GM18861 (cell line): ENCODE data around the gene TMEM120A.

ENCODE experiments used
- ATAC-seq: cut with Tn5 transposase; IDR thresholded peaks from one replicate; pipeline ENCODE4 v1.9.1; 2021; ENCODE audit not compliant: unreplicated experiment

The TMEM120A gene

DNA sequence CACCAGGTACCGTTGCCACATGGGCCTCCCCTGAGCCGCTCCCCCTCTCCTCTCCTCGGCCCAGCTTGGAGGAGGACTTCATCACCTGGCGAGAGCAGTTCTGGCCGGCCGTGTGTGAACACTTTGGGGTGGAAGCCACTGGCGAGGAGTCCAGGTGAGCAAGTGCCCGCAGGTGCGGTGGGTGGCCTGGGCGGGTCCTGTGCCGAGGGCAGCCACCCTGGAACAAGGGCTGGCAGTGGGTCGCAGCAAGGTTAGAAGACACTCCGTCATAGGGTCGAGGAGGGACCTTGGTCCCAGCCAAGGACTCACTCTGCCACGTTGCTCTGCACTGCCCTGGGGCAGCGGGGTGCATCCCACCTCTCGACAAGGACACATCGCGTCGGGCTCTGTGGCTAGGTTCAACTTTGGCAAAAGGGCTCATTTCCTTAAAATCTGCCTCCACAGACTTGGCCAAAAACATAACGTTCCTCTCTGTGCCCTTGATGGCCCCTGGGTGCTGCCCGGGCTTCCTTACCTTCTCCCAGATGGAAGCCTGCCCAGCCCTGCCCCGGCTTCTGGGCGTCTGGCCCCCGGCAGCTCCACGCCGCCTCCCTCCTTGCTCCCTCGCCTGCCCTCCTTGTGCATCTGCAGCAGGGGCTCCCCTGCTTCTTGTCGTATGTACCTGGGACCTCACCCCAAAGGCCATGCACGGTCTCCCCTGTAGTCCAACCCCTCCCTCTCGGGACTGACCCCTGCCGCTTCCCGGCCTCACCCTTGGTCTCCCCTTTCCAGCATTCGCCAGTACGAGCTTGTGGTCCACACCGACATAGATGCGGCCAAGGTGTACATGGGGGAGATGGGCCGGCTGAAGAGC, 12.7 kb downstream of the TMEM120A start:
- ATAC-seq = no peak

DNA sequence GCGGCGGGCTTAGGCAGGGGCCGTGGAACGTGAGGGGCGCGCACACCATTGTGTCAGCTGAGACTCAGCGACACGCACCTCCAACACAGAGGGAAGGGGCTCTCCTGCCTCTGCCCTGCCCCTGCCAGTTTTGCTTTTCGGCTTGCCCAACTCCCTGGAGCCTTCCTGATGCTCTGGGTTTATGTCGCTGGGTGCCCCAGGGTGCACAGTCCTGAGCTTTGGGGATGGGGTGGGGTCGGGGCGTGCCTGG, 13.3 kb downstream of the TMEM120A start:
- ATAC-seq = no peak

DNA sequence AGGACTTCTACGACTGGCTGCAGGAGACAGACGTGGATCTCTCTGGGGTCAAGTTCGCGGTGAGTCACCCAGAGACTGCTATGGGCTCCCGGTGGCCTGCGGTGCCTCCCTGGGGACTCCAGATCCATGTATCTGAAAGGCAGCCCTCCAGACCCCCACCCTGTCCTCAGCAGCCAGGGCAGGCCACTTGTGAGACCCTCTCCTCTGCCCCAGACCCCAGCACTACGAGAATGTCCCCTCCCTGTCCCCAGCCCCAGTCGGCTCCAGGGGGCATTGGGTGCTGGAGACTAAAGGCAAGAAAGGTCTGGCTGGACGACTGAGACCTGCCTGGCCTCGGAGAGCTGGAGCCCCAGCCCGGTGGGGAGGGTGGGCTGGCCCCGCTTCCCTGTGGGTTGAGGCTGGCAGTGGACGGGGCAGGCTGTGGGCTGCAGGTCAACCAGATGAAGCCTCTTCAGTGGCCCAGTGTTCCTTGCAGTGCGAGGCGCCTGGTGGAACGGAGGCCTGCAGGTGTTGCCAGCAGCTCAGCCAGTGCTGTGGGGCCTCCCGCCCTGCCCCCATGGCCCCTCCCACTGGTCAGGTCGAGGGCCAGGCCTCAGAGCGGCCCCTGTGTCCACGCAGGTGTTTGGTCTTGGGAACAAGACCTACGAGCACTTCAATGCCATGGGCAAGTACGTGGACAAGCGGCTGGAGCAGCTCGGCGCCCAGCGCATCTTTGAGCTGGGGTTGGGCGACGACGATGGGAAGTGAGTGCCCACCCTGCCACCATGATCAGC, 13.8 kb downstream of the TMEM120A start:
- ATAC-seq = no peak

DNA sequence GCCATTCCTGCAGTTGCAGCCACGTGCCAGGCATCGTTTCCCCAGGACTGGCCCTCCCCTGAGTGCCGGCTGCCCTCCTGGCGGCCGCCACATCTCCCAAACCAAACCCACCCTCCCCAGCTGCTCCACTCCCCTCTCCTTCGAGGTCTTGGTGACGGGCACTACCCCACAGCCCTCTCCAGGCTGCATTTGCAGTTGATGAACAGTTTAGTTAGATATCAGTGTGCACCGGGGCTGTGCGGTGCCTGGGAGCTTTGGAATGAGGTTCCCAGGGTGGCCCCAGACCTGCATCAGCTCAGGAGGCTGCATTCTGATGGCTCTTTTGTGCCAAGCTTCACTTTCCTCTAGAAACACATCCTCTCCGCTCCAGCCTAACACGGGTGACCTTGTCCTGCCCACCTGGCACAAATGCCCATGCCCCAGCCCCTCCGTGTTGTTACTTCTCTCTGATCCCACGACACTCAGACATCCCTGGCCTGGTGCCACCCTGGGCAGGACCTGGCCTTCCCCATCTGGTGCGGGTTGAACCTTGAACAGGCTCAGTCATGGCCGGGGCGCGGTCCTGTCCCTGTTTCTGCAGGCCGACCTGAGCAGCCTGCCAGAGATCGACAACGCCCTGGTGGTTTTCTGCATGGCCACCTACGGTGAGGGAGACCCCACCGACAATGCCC, 14.5 kb downstream of the TMEM120A start:
- no peak for ATAC-seq

DNA sequence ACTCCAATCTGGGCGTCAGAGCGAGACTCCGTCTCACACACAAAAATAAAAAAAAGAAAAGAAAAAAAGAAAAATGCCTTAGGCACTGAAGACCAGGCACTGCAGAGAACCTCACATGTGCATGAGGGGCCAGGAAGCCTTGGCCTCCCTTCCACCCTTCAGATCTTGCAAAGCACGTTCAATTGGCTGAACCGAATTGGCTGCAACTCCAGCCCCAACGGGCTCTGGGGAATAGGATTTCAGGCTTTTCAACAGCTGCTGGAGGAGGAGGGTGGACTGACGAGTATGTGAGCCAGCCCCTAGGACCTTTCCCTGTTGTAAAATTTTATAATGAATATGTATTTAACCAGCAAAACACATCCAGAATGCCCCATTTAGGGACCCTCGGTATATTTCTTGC, 16.7 kb downstream of the TMEM120A start:
- ATAC-seq = no peak

DNA sequence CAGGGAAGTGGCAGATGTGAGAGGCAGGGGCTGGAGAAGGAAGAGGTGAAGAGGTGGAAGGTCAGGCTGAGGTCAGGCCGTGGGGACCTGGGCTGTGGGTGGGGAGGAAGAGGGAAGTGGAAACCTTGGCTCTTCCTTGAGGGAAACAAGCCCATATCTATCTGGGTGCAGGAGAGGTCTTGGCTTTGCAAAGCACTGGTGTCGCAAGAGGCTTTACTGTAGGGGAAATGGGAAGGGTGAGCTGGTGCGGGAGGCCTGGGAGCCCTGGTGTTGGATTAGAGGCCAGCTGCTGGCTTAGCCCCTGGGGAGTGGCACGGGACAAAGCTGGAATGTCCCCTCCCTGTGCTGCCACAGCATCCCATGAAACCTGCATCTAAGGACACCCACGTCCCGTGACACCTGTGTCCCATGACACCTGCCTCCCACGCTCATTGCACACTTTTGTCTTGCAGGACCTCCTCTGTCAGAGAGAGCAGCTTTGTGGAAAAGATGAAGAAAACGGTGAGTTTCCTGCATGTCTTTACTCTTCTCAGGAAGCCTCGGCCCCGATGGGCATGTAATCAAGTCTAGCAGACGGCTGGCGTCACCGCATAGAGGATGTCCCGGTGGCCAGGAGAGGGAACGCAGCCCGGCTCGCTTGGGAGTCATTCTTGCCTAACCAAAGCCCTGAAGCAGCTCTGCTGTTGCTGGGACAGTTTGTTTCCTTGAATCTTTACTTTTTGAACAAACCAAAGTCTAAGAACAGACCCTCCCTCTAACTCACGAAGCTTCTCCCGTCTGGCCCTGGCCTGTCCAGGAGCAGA, 22.2 kb downstream of the TMEM120A start:
- no peak for ATAC-seq

DNA sequence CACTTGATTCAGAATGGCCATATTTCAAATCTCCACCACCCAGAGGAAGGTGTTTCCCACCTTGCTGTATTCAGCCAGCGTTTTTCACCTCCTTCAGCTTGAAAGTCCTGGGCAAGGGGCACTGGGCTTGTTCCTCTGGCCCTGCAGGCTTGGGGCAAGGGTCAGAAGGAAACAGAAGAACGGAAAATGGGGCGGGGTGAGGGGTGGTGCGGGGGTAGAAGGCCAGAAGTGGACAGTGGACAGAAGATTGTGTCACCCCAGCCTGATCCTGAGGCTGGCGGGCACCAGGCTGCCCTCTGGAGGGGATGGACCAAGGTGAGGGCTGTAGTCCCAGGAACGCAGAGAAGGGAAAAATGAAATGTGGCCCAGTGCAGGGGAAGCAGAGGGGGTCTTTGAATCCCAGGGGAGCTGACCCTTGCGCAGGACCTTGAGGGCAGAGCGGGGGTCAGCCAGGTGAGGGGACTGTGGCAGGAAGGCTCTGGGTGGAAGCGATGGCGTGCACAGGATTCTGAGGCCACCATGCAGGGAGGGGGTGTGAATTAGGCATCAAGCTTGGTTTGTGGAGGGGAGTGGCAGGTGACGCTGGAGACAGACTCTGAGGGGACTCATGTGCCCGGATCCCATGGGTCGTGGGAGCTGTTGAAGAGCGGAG, 23.0 kb downstream of the TMEM120A start:
- no peak for ATAC-seq

DNA sequence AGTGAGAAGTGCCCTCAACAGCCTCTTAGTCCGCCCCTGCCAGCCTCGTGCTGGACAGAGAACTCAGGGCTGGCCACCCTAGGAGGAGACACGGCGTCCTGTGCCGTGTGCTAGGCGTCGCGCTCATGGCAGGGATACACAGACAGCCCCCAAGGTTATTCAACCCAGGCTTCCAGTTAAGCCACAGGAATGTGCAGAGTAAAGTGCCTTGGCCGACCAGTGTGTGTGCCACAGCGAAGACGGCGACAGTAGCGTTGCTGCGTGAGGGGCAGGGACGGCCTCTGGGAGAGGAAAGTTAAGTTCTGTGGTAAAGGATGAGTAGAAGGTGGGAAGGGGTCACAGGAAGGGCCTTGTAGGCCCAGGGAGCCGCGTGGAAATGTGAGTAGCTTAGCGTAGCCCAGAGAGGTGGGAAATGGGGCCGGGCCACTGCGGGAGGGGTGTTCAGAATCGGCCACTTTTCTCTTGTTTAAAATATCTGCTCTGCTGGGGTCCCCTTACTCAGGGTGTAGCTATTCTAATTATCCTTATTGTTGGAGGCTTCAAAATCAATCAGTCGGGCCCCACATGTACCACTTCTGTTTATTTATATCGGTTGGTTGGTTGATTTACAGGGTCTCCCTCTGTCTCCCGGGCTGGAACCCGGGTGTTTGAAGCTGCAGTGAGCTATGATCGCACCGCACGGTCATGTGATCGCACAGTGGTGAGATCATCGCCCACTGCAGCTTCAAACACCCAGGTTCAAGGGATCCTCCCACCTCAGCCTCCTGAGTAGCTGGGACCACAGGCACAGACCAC, 24.5 kb downstream of the TMEM120A start:
- no peak for ATAC-seq

DNA sequence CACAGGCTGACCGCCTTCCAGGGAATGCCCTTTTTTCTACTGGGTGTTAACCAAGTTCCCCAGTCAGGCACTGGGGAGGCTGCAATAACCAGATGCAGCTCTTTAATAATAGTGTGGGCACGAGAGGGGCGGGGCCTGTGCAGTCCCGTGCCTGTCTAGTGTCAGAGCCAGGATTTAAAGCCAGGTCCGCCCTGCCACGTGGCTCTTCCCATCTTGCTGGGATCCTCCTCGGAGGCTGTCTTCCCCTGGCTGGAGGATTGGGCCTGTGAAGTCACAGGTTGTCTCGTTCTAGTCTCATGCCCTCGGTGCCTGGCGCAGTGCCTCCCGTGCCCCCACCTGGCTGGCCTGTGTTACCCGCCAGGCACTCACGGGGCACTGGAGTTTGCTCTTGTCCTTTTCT, 25.2 kb downstream of the TMEM120A start:
- ATAC-seq = no peak

DNA sequence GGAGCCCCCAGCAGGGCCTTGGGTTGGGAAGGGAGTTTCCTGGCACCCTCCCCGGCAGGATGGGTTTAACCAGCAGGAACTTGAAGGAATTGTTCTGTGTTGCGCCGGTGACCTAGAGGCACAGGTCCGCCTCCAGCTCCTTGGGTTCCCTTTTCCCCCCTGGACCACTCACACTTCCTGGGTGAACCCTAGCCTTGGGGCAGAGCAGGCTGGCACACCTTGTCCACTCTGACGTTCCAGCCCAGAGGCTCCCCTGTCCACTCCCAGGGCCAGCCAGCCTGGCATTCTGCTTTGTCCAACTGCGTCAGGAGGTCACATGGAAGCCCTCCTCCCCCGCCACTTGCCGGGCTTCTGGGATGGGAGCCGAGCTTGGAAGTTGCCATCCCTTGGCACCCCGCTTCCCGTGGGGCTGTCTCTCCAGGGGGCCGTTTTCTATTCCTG, 25.8 kb downstream of the TMEM120A start:
- ATAC-seq = no peak

DNA sequence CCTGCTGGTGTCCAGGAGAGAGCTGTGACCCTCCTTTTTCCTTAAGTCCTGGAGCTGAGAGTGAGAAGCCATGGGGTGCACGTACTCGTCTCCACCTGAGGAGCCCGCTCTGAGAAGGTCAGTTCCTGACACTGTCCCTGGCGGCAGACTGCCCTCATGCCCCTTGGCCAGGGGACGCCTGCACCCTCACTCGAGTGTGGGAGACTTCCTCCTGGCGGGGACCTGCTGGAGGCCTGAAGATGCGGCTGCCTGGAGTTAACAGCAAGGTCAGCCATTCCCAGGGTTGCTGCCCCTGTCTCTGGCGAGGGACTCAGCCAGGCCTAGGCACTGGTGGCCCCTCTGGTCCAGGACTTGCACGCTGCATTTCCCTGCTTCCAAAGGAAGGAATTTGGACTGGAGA, 26.4 kb downstream of the TMEM120A start:
- no peak for ATAC-seq

DNA sequence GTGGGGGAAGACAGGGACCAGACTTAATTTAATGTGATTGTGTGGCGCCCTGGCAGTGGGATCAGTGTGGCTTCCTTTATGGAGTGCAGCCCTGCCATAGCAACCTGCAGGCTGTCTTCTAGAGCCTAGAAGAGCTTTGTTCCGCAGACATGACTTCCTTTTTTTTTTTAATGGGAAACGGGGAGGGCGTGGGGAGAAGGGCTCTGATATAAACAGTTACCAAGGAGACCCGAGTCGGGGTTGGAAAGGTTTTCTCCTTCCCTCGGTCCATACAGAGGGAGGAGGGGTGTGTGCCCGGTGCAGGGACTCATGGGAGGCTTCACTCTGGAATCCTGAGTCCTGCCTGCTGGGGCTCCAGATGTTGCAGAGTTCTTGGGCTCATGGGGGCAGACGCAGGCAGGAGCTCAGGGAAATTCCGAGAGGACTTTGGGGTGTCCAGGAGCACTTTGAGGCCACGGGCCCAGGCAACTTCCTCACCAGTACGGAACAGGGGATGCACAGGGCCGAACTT, 26.9 kb downstream of the TMEM120A start:
- ATAC-seq = no peak

DNA sequence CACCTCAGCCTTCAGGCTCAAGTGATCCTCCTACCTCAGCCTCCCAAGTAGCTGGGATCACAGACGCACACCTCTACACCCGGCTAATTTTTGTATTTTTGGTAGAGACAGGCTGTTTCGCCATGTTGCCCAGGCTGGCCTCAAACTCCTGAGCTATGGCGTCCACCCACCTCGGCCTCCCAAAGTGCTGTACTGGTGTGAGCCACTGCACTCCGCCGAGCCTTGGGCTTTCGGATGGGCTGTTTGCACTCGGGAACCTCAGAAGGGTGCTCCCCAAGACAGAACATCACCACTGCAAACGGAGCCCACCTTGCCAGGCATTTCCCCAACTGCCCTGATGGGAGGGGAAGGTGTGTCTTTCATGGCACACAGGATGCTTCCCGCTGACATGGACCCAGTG, 27.3 kb downstream of the TMEM120A start:
- no peak for ATAC-seq

DNA sequence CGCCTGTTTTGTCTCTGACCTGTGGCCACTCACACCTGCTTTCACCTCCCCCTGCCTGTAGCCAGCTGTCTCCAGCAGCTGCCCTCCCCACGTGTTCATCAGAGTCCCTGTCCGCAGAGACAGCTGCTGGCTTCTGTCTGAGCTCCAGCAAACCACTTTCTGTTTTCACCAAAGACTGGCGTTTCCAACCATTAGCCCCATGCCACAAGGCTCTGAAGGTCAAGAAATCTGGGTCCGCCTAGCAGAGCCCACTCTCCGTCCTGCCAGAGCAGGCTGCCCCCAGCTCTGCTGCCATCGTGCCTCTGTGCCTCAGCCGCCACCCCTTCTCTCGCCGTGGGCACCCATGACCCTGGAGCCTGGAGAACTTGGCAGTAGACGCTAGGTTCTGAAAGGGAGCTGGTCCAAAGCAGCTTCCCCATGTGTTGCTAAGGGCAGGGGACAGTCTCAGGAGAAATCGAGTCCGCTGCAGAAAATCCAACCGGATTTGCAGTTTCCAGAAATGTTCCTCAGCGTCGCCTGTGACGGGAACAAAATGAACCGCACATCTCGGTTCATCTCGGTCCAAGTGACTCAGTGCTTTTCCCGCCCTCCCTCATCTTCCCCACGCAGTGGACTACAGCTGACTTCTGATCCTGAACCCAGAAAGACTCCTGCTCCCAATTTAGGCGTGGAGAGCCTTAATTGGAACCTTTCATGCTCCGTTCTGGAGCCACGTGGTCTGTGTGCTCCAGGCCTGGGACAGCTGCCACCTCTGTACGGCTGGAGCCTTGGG, 28.0 kb downstream of the TMEM120A start:
- ATAC-seq = no peak

DNA sequence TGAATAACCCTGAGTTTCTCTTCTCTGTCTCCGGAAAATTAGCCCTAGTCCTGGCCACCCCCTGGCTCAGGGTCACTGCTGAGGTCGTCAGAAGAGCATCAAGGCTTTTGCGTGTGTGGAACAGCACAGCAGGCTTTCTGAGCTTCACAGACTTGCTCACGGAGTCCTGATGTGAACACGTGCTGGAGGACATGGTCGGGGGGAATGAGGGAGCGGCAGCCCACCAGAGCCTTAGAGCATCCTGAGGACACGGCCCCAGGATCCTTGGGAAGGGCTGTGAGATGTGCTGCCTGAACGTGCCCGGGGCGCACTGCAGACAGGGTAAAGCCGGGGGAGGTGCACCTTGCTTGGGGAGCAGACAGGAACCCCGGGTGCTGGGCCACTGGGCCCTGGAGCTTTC, 28.8 kb downstream of the TMEM120A start:
- no peak for ATAC-seq

DNA sequence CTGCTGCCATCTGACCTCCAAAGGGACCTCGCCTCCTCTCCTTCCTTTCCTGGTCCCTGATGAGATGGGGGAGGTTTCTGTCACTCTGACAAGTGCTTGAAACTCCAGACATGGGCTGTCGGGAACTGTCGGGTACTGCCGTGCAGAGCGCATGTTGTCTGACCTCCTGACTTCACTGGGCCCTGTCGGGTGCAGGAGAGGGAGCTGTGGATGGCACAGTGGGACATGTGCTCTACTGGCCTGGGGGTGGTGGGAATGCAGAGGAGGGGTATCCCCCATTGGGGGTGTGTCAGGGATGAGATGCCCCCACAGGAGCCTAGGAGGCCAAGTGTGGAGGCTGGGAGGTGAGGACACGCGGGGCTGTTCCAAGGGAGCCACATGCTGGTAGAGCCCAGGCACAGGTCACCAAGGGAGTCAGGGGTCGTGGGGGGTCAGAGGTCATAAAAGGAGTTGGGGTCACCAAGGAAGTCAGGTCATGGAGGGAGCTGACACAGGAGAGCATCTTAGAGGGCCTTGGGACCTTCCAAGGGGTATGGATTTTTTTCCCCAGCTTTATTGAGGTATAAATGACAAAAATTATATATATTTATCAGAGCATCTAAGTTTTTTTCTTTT, 30.9 kb downstream of the TMEM120A start:
- ATAC-seq = no peak

DNA sequence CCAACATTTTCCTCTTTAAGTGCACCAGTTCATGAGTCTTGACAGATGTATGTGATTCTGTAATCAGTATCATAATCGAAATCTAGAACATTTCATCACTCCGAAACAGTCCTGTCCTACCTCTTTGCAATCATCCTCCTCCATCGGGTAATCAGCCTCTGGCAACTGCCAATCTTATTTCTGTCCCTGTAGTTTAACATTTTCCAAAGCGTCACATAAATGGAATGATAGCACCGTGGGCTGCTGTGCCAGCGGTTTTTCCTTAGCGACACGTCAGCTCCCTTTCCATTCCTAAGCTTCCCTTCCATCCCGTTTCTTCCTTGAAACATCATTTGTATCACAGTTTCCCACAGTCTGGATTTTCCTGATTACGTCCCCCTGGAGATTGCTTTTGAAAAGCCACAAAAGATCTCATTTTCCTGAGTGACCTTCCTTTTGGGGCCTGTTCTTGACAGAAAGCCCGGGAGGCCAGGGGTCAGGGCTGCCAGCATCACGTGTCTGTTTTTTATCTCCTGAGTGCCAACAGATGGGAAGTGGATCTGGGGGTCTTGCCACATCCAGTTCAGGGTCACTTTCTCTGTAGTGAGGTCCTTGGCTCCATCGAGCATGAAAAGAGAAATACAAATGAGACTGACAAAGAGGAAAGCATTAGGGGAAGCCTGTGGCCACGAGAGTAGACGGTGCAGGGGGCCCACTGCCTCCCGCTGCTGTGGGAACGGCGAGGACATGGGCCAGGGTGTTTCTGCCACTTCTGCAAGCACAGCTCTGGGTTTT, 31.6 kb downstream of the TMEM120A start:
- ATAC-seq = no peak

DNA sequence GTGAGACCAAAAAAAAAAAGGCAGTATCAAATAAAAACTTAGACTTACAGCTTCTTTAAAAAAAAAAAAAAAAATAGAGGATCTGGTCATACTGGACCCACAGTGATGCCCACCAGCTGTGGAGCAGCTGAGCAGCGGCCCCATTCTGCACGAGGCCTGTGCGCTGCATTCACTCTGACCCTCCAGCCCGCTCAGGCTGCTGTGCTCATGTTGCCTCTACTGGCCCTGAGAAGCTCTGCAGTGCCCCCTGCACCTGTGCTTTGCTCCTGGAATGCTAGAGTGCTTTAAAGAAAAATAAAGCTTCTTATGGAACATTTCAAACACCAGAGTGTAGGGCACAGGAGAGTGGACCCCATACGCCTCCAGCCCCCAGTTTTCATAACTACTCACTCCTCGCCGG, 33.2 kb downstream of the TMEM120A start:
- ATAC-seq = no peak
